HepG2 (cell line): ENCODE results near the gene PPP1R27. TPM values are rescaled to one million over a fixed set of nuclear protein-coding genes. Genes with fewer than 3 reads are reported as not detected.

Experiments used
- GTF3A ChIP-seq: sonication (generic); formaldehyde crosslinking; conservative IDR thresholded peaks from 2 replicates; pipeline ENCODE4 v1.4.0; 2020; ENCODE audit warnings: mild to moderate bottlenecking, missing genetic modification reagents
- HDAC6 ChIP-seq: fragments of 200-600 bp; sonication (generic); IDR thresholded peaks from 2 replicates; pipeline ENCODE4 v1.7.0; 2017; ENCODE audit warnings: mild to moderate bottlenecking, antibody characterized with exemption, low read length, low read depth
- NR2F1 ChIP-seq, 2 experiments: fragments of 450-650 bp in 1 of 2; formaldehyde crosslinking in 1 of 2; IDR thresholded peaks; 2 replicates each; pipeline versions ENCODE4 v1.5.0 to v1.6.1; 2016 to 2020; ENCODE audit warnings: mild to moderate bottlenecking in 1 of 2, missing compliant biosample characterization in 1 of 2, missing genetic modification reagents in 1 of 2, moderate library complexity in 1 of 2
- RBAK ChIP-seq: sonication (generic); formaldehyde crosslinking; IDR thresholded peaks from 2 replicates; pipeline ENCODE4 v1.5.1; 2020; ENCODE audit warnings: mild to moderate bottlenecking, missing genetic modification reagents
- RNF2 ChIP-seq: fragments of 450-650 bp; conservative IDR thresholded peaks from 2 replicates; pipeline ENCODE4 v1.6.1; 2016; ENCODE audit warnings: low read depth
- ZNF468 ChIP-seq: sonication (generic); formaldehyde crosslinking; IDR thresholded peaks from 2 replicates; pipeline ENCODE4 v1.8.0; 2022; ENCODE audit warnings: mild to moderate bottlenecking, moderate library complexity, missing genetic modification reagents
- ZNF501 ChIP-seq: sonication (generic); formaldehyde crosslinking; IDR thresholded peaks from 2 replicates; pipeline ENCODE4 v1.5.1; 2020; ENCODE audit warnings: mild to moderate bottlenecking, moderate library complexity, missing genetic modification reagents
- ZNF557 ChIP-seq: sonication (generic); formaldehyde crosslinking; IDR thresholded peaks from 2 replicates; pipeline ENCODE4 v1.4.0; 2020; ENCODE audit warnings: missing genetic modification reagents
- ZNF816 ChIP-seq: sonication (generic); formaldehyde crosslinking; IDR thresholded peaks from 2 replicates; pipeline ENCODE4 v1.8.0; 2022; ENCODE audit warnings: missing genetic modification reagents, mild to moderate bottlenecking, borderline replicate concordance
- polyA plus RNA-seq, 8 experiments: library from polyadenylated mRNA; depleted of rRNA in 3 of 8; stranded (reverse) in 7 of 8; unstranded in 1 of 8; fragments of >200 nt; fragmentation: Illumina TruSeq in 4 of 8; extraction: Trizol in 4 of 8; gene quantifications; 2 replicates each; pipeline versions ENCODE4 v1.2.1 to v1.2.3, GENCODE V29; 2011 to 2016; ENCODE audit warnings: low read depth in 4 of 8, missing spikeins in 1 of 8, mixed read lengths in 1 of 8; ENCODE audit not compliant: insufficient read depth in 1 of 8
- total RNA-seq, 5 experiments: library from RNA; depleted of rRNA; stranded (reverse); fragments of >200 nt; fragmentation: Illumina TruSeq; extraction: Trizol; gene quantifications; 2 replicates each; pipeline ENCODE4 v1.2.3, GENCODE V29; 2016; ENCODE audit warnings: low read depth in 1 of 5
- TF ChIP-seq, protein P1 (sequence below): IDR thresholded peaks from 2 replicates; pipeline ENCODE4 v1.4.0; 2020; ENCODE audit warnings: mild to moderate bottlenecking, missing genetic modification reagents
- TF ChIP-seq, protein P2 (sequence below): sonication (generic); formaldehyde crosslinking; IDR thresholded peaks from 2 replicates; pipeline ENCODE4 v1.5.1; 2020; ENCODE audit warnings: missing genetic modification reagents, mild to moderate bottlenecking, borderline replicate concordance
- TF ChIP-seq, protein P3 (sequence below): sonication (generic); formaldehyde crosslinking; IDR thresholded peaks from 2 replicates; pipeline ENCODE4 v1.8.1; 2023; ENCODE audit warnings: missing genetic modification reagents, inconsistent platforms, borderline replicate concordance
- TF ChIP-seq, protein P4 (sequence below), 2 experiments: sonication (generic) in 1 of 2; formaldehyde crosslinking in 1 of 2; IDR thresholded peaks; 2 replicates each; pipeline versions ENCODE4 v1.4.0 to v1.6.1; 2018 to 2020; ENCODE audit warnings: missing genetic modification reagents in 2 of 2, borderline replicate concordance in 1 of 2, low read depth in 1 of 2, mild to moderate bottlenecking in 1 of 2, missing biosample characterization in 1 of 2
- TF ChIP-seq, protein P5 (sequence below): sonication (generic); formaldehyde crosslinking; IDR thresholded peaks from 2 replicates; pipeline ENCODE4 v1.4.0; 2020; ENCODE audit warnings: missing genetic modification reagents

The PPP1R27 gene
- total and polyA plus RNA-seq, 2 of the 13 experiments (the other 11 are each of a cell fraction or from before 2014, with no cell fraction given): 0.17 to 1.00 TPM

DNA sequence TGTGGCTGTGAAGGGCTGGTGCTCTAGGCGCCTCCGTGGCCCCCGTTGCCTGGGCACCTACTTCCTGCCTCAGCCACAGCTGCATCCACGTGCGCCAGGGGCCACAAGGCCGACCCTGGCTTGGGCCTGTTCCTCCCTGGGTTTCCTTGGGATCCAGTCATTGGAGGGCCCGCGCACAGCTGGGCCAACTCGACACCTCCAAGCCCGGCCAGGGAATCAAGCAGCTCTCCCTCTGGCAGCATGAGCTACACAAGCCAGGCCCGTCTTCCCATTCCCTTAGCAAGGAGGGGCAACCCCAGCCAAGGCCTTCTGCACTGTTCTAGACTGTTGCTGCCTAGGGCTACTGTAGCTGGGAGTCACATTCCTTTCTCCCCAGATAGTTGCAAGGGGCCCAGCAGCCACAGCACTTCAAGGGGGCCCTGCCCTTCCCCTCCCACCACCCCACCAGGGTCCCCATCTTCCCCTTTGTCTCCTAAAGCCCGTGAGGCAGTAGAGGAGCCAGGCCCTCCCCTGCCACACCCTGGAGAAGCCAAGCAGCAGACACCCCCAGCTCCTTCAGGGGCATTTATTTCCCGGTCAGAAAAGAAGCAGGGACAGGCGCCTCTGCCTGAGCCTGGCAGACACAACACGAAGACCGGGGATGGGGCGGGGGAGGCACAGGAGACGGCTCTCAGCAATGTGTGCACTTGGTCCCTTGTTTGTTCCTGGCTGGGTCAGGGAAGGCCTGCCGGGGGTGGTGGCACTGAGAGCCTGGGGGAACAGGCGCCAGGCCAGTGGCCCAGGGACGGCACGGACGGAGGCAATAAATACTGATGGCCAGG, 32.5 kb upstream of the PPP1R27 start (continued):
- TF ChIP-seq, protein P1, sequence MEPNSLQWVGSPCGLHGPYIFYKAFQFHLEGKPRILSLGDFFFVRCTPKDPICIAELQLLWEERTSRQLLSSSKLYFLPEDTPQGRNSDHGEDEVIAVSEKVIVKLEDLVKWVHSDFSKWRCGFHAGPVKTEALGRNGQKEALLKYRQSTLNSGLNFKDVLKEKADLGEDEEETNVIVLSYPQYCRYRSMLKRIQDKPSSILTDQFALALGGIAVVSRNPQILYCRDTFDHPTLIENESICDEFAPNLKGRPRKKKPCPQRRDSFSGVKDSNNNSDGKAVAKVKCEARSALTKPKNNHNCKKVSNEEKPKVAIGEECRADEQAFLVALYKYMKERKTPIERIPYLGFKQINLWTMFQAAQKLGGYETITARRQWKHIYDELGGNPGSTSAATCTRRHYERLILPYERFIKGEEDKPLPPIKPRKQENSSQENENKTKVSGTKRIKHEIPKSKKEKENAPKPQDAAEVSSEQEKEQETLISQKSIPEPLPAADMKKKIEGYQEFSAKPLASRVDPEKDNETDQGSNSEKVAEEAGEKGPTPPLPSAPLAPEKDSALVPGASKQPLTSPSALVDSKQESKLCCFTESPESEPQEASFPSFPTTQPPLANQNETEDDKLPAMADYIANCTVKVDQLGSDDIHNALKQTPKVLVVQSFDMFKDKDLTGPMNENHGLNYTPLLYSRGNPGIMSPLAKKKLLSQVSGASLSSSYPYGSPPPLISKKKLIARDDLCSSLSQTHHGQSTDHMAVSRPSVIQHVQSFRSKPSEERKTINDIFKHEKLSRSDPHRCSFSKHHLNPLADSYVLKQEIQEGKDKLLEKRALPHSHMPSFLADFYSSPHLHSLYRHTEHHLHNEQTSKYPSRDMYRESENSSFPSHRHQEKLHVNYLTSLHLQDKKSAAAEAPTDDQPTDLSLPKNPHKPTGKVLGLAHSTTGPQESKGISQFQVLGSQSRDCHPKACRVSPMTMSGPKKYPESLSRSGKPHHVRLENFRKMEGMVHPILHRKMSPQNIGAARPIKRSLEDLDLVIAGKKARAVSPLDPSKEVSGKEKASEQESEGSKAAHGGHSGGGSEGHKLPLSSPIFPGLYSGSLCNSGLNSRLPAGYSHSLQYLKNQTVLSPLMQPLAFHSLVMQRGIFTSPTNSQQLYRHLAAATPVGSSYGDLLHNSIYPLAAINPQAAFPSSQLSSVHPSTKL: no peak
- TF ChIP-seq, protein P2, sequence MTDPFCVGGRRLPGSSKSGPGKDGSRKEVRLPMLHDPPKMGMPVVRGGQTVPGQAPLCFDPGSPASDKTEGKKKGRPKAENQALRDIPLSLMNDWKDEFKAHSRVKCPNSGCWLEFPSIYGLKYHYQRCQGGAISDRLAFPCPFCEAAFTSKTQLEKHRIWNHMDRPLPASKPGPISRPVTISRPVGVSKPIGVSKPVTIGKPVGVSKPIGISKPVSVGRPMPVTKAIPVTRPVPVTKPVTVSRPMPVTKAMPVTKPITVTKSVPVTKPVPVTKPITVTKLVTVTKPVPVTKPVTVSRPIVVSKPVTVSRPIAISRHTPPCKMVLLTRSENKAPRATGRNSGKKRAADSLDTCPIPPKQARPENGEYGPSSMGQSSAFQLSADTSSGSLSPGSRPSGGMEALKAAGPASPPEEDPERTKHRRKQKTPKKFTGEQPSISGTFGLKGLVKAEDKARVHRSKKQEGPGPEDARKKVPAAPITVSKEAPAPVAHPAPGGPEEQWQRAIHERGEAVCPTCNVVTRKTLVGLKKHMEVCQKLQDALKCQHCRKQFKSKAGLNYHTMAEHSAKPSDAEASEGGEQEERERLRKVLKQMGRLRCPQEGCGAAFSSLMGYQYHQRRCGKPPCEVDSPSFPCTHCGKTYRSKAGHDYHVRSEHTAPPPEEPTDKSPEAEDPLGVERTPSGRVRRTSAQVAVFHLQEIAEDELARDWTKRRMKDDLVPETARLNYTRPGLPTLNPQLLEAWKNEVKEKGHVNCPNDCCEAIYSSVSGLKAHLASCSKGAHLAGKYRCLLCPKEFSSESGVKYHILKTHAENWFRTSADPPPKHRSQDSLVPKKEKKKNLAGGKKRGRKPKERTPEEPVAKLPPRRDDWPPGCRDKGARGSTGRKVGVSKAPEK (CRISPR knock-in tag): no peak
- TF ChIP-seq ZNF468 (no peak), RBAK (CRISPR knock-in tag) (no peak), ZNF557 (CRISPR knock-in tag) (no peak), HDAC6 (no peak), ZNF816 (CRISPR knock-in tag) (peak; percentile 85; the same call in 1 of the 2 replicates), RNF2 (no peak), GTF3A (peak; percentile 96), ZNF501 (peak; percentile 84), NR2F1 (CRISPR knock-in tag; IDR thresholded peaks at IDR 0.05) (peak in 1 of 2 experiments; percentile 38; a peak in 2 of 4 replicates)
- TF ChIP-seq, protein P3, sequence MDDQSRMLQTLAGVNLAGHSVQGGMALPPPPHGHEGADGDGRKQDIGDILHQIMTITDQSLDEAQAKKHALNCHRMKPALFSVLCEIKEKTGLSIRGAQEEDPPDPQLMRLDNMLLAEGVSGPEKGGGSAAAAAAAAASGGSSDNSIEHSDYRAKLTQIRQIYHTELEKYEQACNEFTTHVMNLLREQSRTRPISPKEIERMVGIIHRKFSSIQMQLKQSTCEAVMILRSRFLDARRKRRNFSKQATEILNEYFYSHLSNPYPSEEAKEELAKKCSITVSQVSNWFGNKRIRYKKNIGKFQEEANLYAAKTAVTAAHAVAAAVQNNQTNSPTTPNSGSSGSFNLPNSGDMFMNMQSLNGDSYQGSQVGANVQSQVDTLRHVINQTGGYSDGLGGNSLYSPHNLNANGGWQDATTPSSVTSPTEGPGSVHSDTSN (CRISPR knock-in tag): no peak
- TF ChIP-seq, protein P4, sequence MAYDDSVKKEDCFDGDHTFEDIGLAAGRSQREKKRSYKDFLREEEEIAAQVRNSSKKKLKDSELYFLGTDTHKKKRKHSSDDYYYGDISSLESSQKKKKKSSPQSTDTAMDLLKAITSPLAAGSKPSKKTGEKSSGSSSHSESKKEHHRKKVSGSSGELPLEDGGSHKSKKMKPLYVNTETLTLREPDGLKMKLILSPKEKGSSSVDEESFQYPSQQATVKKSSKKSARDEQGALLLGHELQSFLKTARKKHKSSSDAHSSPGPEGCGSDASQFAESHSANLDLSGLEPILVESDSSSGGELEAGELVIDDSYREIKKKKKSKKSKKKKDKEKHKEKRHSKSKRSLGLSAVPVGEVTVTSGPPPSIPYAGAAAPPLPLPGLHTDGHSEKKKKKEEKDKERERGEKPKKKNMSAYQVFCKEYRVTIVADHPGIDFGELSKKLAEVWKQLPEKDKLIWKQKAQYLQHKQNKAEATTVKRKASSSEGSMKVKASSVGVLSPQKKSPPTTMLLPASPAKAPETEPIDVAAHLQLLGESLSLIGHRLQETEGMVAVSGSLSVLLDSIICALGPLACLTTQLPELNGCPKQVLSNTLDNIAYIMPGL (CRISPR knock-in tag; IDR thresholded peaks at IDR 0.05; ENCODE audit: borderline replicate concordance in 1 of 2, low read depth in 1 of 2): no peak; a peak in 2 of 4 replicates
- TF ChIP-seq, protein P5, sequence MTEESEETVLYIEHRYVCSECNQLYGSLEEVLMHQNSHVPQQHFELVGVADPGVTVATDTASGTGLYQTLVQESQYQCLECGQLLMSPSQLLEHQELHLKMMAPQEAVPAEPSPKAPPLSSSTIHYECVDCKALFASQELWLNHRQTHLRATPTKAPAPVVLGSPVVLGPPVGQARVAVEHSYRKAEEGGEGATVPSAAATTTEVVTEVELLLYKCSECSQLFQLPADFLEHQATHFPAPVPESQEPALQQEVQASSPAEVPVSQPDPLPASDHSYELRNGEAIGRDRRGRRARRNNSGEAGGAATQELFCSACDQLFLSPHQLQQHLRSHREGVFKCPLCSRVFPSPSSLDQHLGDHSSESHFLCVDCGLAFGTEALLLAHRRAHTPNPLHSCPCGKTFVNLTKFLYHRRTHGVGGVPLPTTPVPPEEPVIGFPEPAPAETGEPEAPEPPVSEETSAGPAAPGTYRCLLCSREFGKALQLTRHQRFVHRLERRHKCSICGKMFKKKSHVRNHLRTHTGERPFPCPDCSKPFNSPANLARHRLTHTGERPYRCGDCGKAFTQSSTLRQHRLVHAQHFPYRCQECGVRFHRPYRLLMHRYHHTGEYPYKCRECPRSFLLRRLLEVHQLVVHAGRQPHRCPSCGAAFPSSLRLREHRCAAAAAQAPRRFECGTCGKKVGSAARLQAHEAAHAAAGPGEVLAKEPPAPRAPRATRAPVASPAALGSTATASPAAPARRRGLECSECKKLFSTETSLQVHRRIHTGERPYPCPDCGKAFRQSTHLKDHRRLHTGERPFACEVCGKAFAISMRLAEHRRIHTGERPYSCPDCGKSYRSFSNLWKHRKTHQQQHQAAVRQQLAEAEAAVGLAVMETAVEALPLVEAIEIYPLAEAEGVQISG (CRISPR knock-in tag): peak; percentile 11
